SJCRH30 (cell line): ENCODE data around the gene MAD1L1. TPM values are rescaled to one million over a fixed set of nuclear protein-coding genes. Genes with fewer than 3 reads are reported as not detected.

Experiments
- DNase-seq, 2 experiments: peaks; one replicate each; pipeline ENCODE4 v3.0.0-alpha.2; 2015 to 2020
- H3K27ac ChIP-seq: fragments of 250-450 bp; sonication (Bioruptor Pico); 2 replicates; pipeline ENCODE4 v1.5.1; 2020; ENCODE audit warnings: mild to moderate bottlenecking, moderate library complexity
- H3K27me3 ChIP-seq: fragments of 250-450 bp; sonication (Bioruptor Pico); 2 replicates; pipeline ENCODE4 v1.5.1; 2020; ENCODE audit warnings: mild to moderate bottlenecking, moderate library complexity
- H3K36me3 ChIP-seq: fragments of 250-450 bp; sonication (Bioruptor Pico); 2 replicates; pipeline ENCODE4 v1.5.1; 2020; ENCODE audit warnings: mild to moderate bottlenecking, moderate library complexity
- H3K4me1 ChIP-seq: fragments of 250-450 bp; sonication (Bioruptor Pico); 2 replicates; pipeline ENCODE4 v1.5.1; 2020; ENCODE audit warnings: mild to moderate bottlenecking, moderate library complexity
- H3K4me3 ChIP-seq: fragments of 250-450 bp; sonication (Bioruptor Pico); 2 replicates; pipeline ENCODE4 v1.5.1; 2020; ENCODE audit warnings: mild to moderate bottlenecking, moderate library complexity
- H3K9me3 ChIP-seq: fragments of 250-450 bp; sonication (Bioruptor Pico); replicated peaks from 2 replicates; pipeline ENCODE4 v1.5.1; 2020; ENCODE audit warnings: mild to moderate bottlenecking, moderate library complexity
- total RNA-seq: library from RNA; depleted of rRNA; stranded (reverse); fragments of >200 nt; shearing (Covaris generic); gene quantifications from 2 replicates; pipeline ENCODE4 v1.2.3, GENCODE V29; 2014; rRNA removed

The MAD1L1 gene
- total RNA-seq, 1 experiment from 2014 or later: 31.5 TPM

DNA sequence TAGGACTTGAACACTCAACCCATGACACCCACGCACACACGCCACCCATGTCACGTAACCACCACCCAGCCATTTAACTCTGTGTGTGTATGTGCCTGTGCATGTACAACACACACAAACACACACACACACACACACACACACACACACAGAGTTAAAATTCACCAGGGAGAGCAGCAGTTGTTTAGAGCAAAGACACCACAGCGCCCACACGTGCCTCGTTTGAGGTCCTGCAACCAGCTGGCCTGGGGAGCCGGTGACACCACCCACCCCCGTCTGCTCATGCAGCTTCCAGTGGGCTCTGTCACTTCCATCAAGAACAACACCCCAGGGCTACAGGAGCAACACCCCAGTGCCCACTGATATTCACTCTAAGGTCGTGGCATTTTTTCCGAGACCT is 465.2 kb downstream of the MAD1L1 start:
- Histone ChIP-seq H3K27ac (no peak overlapping the region), H3K36me3 (no peaks in the 10 kb centered on the region), H3K9me3 (no peaks in the 10 kb centered on the region), H3K27me3 (no peaks in the 10 kb centered on the region), H3K4me3 (no peak overlapping the region), H3K4me1 (no peaks in the 10 kb centered on the region)
- peak in 1 of 2 experiments; percentile 6 for DNase-seq

Other genes starting within 250 kb of the MAD1L1 start
- 39.6 and 42.4 TPM in 2 replicates for gene MRM2, start 9.3 kb upstream of the MAD1L1 start, total RNA-seq
- gene NUDT1, start 9.3 kb upstream of the MAD1L1 start, total RNA-seq: 71.2 and 91.3 TPM in 2 replicates
- gene SNX8, start 81.5 kb upstream of the MAD1L1 start, total RNA-seq: 18.0 and 27.5 TPM in 2 replicates
- 205 and 212 TPM in 2 replicates for gene EIF3B, start 121.9 kb upstream of the MAD1L1 start, total RNA-seq
- 7.4 and 7.8 TPM in 2 replicates for gene CHST12, start 170.7 kb upstream of the MAD1L1 start, total RNA-seq
- gene GRIFIN, start 243.5 kb upstream of the MAD1L1 start, total RNA-seq: not detected in 2 replicates